Measurements from ENCODE around the gene INSYN2B. TPM values are rescaled to one million over a fixed set of nuclear protein-coding genes. Genes with fewer than 3 reads are reported as not detected.

INSYN2B gene
- total RNA-seq, 1 donor from 2014 or later = 0.12 TPM

DNA sequence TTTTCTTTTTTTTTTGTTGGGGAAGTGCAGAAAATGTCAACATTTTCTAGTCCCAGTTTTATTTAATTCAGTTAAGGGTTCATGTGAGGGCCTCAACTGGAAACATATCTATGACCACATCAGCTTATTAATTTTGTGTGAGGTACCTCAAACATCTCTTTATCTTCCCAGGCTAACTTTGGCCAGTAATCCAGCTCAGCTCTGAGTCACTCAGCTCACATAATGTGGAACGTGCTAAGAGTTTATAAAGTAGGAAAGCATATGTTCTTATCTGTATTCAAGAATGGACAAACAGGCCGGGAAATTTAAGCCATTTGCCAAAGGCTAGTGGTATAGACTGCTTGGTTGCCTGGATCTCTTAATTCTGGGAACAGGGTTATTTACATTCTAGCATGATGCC, 118.4 kb downstream of the INSYN2B start:
- Mint-ChIP-seq H3K36me3 (ENCODE audit: insufficient read depth) (no peaks in the 10 kb centered on the region), H3K4me1 (ENCODE audit: low read depth) (no peaks in the 10 kb centered on the region), H3K9me3 (ENCODE audit: low read depth) (no peaks in the 10 kb centered on the region), H3K4me3 (ENCODE audit: low read depth) (no peak overlapping the region), H3K27ac (no peak overlapping the region), H3K27me3 (peaks cover 32% of the 10 kb centered on the region)
- TF ChIP-seq, protein P1, sequence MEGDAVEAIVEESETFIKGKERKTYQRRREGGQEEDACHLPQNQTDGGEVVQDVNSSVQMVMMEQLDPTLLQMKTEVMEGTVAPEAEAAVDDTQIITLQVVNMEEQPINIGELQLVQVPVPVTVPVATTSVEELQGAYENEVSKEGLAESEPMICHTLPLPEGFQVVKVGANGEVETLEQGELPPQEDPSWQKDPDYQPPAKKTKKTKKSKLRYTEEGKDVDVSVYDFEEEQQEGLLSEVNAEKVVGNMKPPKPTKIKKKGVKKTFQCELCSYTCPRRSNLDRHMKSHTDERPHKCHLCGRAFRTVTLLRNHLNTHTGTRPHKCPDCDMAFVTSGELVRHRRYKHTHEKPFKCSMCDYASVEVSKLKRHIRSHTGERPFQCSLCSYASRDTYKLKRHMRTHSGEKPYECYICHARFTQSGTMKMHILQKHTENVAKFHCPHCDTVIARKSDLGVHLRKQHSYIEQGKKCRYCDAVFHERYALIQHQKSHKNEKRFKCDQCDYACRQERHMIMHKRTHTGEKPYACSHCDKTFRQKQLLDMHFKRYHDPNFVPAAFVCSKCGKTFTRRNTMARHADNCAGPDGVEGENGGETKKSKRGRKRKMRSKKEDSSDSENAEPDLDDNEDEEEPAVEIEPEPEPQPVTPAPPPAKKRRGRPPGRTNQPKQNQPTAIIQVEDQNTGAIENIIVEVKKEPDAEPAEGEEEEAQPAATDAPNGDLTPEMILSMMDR (IDR thresholded peaks at IDR 0.05; ENCODE audit: unreplicated experiment) = no peak
- no peak for DNase-seq (ENCODE audit: low spot score, unreplicated experiment)

DNA sequence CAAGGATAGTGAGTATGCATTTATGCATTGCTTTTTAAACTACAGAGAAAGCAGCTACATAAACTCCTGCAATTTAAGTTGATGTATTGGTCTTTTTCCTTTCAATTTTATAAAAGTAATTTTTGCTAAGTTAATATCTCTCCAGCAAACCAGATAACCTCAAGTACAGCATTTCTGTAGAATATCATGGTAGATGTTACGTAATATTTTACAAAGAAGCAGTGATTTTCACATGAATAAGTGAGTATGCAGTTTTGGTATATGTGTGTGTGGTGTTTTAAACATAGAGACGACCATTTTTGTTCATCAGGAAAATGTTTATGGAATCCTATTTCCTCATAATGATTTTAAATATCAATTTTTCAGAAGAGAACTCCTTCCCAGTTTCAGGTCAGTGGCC, 118.9 kb downstream of the INSYN2B start:
- Mint-ChIP-seq H3K4me3 (ENCODE audit: low read depth) (no peak overlapping the region), H3K27me3 (peaks cover 32% of the 10 kb centered on the region), H3K9me3 (ENCODE audit: low read depth) (no peaks in the 10 kb centered on the region), H3K36me3 (ENCODE audit: insufficient read depth) (no peaks in the 10 kb centered on the region), H3K4me1 (ENCODE audit: low read depth) (no peaks in the 10 kb centered on the region), H3K27ac (no peak overlapping the region)
- DNase-seq (ENCODE audit: low spot score, unreplicated experiment) = no peak
- TF ChIP-seq, protein P1 (IDR thresholded peaks at IDR 0.05; ENCODE audit: unreplicated experiment) = no peak

DNA sequence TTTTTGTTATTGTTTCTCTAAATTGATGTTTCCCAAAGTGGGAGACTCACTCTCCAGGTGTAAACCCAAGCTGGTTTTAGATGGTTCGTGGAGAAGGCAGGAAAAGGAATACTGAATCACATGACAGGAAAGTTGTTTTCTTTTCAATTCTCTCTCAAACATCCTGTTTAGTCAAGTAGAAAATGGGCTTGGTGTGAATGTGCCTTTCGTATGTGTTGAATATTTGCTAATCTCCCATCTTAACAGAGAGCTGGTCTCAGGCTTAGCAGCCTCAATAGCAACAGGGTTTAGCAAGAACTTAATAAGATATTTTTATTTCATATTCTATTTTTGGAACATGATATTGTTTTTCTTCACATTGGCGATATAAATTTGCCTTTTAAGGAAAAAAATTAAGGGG, 119.7 kb downstream of the INSYN2B start:
- Mint-ChIP-seq H3K4me3 (ENCODE audit: low read depth) (no peak overlapping the region), H3K9me3 (ENCODE audit: low read depth) (no peaks in the 10 kb centered on the region), H3K27ac (no peak overlapping the region), H3K36me3 (ENCODE audit: insufficient read depth) (no peaks in the 10 kb centered on the region), H3K27me3 (peaks cover 29% of the 10 kb centered on the region), H3K4me1 (ENCODE audit: low read depth) (no peaks in the 10 kb centered on the region)
- TF ChIP-seq, protein P1 (IDR thresholded peaks at IDR 0.05; ENCODE audit: unreplicated experiment) = no peak
- DNase-seq (ENCODE audit: low spot score, unreplicated experiment) = no peak

DNA sequence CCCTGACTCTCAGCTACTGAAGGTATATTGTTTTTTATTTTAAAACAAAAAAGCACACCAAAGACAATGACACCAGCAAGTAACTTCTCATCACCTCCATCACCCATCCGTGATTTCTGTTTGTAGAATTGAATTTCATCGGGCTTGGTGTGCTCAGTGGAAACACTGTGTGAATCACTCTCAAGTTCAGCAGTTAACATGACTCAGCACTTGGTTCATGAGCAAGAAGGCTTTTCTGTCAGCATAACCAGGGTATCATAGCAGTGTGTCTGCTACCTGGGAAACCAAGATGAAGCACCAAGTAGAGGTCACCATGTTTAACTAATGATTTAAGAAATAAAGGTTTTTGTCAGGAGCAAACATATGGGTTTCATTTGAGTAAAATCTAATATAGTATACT, 123.7 kb downstream of the INSYN2B start:
- Mint-ChIP-seq H3K27ac (no peak overlapping the region), H3K4me3 (ENCODE audit: low read depth) (no peak overlapping the region)
- TF ChIP-seq, protein P1 (IDR thresholded peaks at IDR 0.05; ENCODE audit: unreplicated experiment) = no peak

DNA sequence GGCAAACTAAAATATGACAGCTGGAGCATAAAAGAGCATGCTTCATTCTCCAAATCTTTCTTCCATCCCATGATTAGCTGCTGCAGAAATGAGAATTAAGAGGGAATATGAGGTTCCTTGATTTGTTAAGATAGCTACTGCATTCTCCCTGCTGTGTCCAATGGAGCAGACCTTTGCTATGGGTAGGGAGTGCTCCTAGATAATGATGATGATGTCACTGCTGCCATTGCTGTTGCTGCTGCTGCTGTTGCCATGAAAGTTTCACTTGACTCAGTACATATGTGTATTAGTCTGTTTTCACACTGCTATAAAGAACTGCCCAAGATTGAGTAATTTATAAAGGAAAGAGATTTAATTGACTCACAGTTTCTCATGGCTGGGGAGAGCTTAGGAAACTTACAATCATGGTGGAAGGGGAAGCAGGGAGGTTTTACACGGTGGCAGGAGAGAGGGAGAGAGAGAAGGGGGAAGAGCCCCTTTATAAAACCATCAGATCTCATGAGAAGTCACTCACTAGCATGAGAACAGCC, 128.9 kb downstream of the INSYN2B start:
- Mint-ChIP-seq H3K4me3 (ENCODE audit: low read depth) (no peak overlapping the region), H3K27me3 (peaks cover 7% of the 10 kb centered on the region), H3K4me1 (ENCODE audit: low read depth) (no peaks in the 10 kb centered on the region), H3K36me3 (ENCODE audit: insufficient read depth) (no peaks in the 10 kb centered on the region), H3K27ac (no peak overlapping the region), H3K9me3 (ENCODE audit: low read depth) (peaks cover 15% of the 10 kb centered on the region)
- no peak for DNase-seq (ENCODE audit: low spot score, unreplicated experiment)
- TF ChIP-seq, protein P1 (IDR thresholded peaks at IDR 0.05; ENCODE audit: unreplicated experiment) = no peak

More for the DNA sequence above, 123.7 kb downstream of the INSYN2B start:
- peaks cover 22% of the 10 kb centered on the region for H3K27me3 Mint-ChIP-seq
- DNase-seq (ENCODE audit: low spot score, unreplicated experiment) = no peak
- H3K36me3 Mint-ChIP-seq (ENCODE audit: insufficient read depth) = no peaks in the 10 kb centered on the region
- H3K9me3 Mint-ChIP-seq (ENCODE audit: low read depth) = peaks cover under 1% of the 10 kb centered on the region
- no peaks in the 10 kb centered on the region for H3K4me1 Mint-ChIP-seq (ENCODE audit: low read depth)

Data from progenitor cell of endocrine pancreas (in vitro differentiated cells).